ENCODE data around the gene NPSR1.

- no peak for TF ChIP-seq CTCF (IDR thresholded peaks at IDR 0.05; ENCODE audit: low read depth, low read length)
- TF ChIP-seq POLR2A (IDR thresholded peaks at IDR 0.05; ENCODE audit: extremely low read depth, insufficient read length), result no peak
- TF ChIP-seq MAX (IDR thresholded peaks at IDR 0.05; ENCODE audit: low read depth, low read length), result no peak
- no peak for TF ChIP-seq MYC (IDR thresholded peaks at IDR 0.05; ENCODE audit: low read depth, low read length)
Observed at GRCh38 chr7:34739651-34740300, 81.8 kb downstream of the NPSR1 start.
